Endothelial cell of umbilical vein (primary cell): ENCODE results near the gene FAM187B. TPM values are rescaled to one million over a fixed set of nuclear protein-coding genes. Genes with fewer than 3 reads are reported as not detected.

Source experiments
- Bru-seq: library from RNA; stranded (reverse); fragments of 400-500 nt; gene quantifications from one replicate; lab custom pipeline; 2021; lab: Mats Ljungman, UMichigan
- BruChase-seq, 2 experiments: library from RNA; stranded (reverse); fragments of 400-500 nt; gene quantifications; one replicate each; lab custom pipeline; 2021; lab: Mats Ljungman, UMichigan
- BruUV-seq: library from RNA; stranded (reverse); fragments of 400-500 nt; replicated peaks from 2 replicates; lab custom pipeline; 2021; lab: Mats Ljungman, UMichigan
- CTCF ChIA-PET: fragments of 300-600, 350-600 bp; sonication (Branson Sonifier 250); formaldehyde crosslinking; loops from one replicate; lab custom pipeline; 2021; ENCODE audit warnings: antibody characterized with exemption, inconsistent platforms; lab: Charles Lee
- POLR2A ChIA-PET: fragments of 300-600, 350-600 bp; sonication (Branson Sonifier 250); formaldehyde crosslinking; loops from one replicate; lab custom pipeline; 2021; ENCODE audit warnings: antibody characterized with exemption, inconsistent platforms; lab: Charles Lee
- DNase-seq: peaks from one replicate; pipeline ENCODE4 v3.0.0-alpha.2; 2011; ENCODE audit warnings: low read depth, low spot score
- FAIRE-seq: peaks from 2 replicates; lab custom pipeline; 2011; peaks lifted over from hg19 to GRCh38; lab: Jason Lieb, UNC
- H2AFZ ChIP-seq: 2 replicates; pipeline ENCODE4 v1.6.0; 2012; ENCODE audit warnings: low read depth, low read length, control low read depth, inconsistent platforms
- H3K27ac ChIP-seq: 2 replicates; pipeline ENCODE4 v1.5.1; 2011; ENCODE audit warnings: low read depth, mild to moderate bottlenecking, control low read depth, low read length, moderate library complexity; ENCODE audit not compliant: insufficient read depth
- H3K27me3 ChIP-seq, 2 experiments: 2 replicates each; pipeline versions ENCODE4 v1.6.0 to v1.6.1; 2011; ENCODE audit warnings: low read length in 2 of 2, mixed read lengths in 1 of 2; ENCODE audit not compliant: control insufficient read depth in 2 of 2, insufficient read depth in 2 of 2
- H3K36me3 ChIP-seq, 2 experiments: 2 replicates in 1 of 2; 3 replicates in 1 of 2; pipeline ENCODE4 v1.5.1; 2011; ENCODE audit warnings: low read length in 2 of 2, mild to moderate bottlenecking in 1 of 2, moderate library complexity in 1 of 2; ENCODE audit not compliant: control insufficient read depth in 2 of 2, insufficient read depth in 2 of 2; ENCODE audit errors: extremely low read depth in 1 of 2
- H3K4me1 ChIP-seq: 3 replicates; pipeline ENCODE4 v1.5.1; 2011; ENCODE audit warnings: mild to moderate bottlenecking, low read length; ENCODE audit not compliant: control insufficient read depth, insufficient read depth; ENCODE audit errors: extremely low read depth
- H3K4me2 ChIP-seq: 2 replicates; pipeline ENCODE4 v1.6.1; 2011; ENCODE audit warnings: low read length, control low read depth, mixed read lengths; ENCODE audit not compliant: insufficient read depth
- H3K4me3 ChIP-seq, 3 experiments: fragments of 200-600 bp in 1 of 3; sonication (generic), shearing (Covaris generic) in 1 of 3; replicated peaks in 1 of 3; 2 replicates each; pipeline ENCODE4 v1.5.1; 2011 to 2016; ENCODE audit warnings: control low read depth in 3 of 3, low read length in 3 of 3, mild to moderate bottlenecking in 2 of 3, inconsistent platforms in 1 of 3, low read depth in 1 of 3, moderate library complexity in 1 of 3; ENCODE audit not compliant: insufficient read depth in 1 of 3
- H3K79me2 ChIP-seq: 2 replicates; pipeline ENCODE4 v1.6.0; 2012; ENCODE audit warnings: low read length, inconsistent platforms; ENCODE audit not compliant: control insufficient read depth, insufficient read depth
- H3K9ac ChIP-seq: replicated peaks from 2 replicates; pipeline ENCODE3; 2011; ENCODE audit warnings: low read length, control low read depth; ENCODE audit not compliant: insufficient read depth; ENCODE audit errors: extremely low read depth
- H3K9me1 ChIP-seq: replicated peaks from 3 replicates; pipeline ENCODE4 v1.6.0; 2011; ENCODE audit warnings: mild to moderate bottlenecking, low read length; ENCODE audit not compliant: control insufficient read depth, insufficient read depth; ENCODE audit errors: extremely low read depth
- H3K9me3 ChIP-seq: replicated peaks from 2 replicates; pipeline ENCODE4 v1.5.1; 2012; ENCODE audit warnings: low read length, inconsistent platforms; ENCODE audit not compliant: control insufficient read depth, insufficient read depth
- H4K20me1 ChIP-seq: replicated peaks from 2 replicates; pipeline ENCODE3; 2011; ENCODE audit warnings: mild to moderate bottlenecking, low read length; ENCODE audit not compliant: control insufficient read depth, insufficient read depth; ENCODE audit errors: extremely low read depth
- JUN ChIP-seq: IDR thresholded peaks from 2 replicates; pipeline ENCODE4 v1.6.1; 2011; ENCODE audit warnings: borderline replicate concordance, low read depth; ENCODE audit not compliant: insufficient read length, insufficient read depth
- MAX ChIP-seq: IDR thresholded peaks from 2 replicates; pipeline ENCODE4 v1.6.1; 2011; ENCODE audit not compliant: insufficient read depth, insufficient read length
- MYC ChIP-seq: IDR thresholded peaks from one replicate; pipeline ENCODE4 v1.6.1; 2011; ENCODE audit warnings: mild to moderate bottlenecking, low read depth, low read length
- POLR2AphosphoS5 ChIP-seq: IDR thresholded peaks from 2 replicates; pipeline ENCODE4 v1.6.1; 2012; ENCODE audit warnings: low read depth, mild to moderate bottlenecking, control low read depth, low read length, moderate library complexity; ENCODE audit not compliant: insufficient read depth
- dilution Hi-C: fragments of 300-500 bp; cut with MboI; formaldehyde crosslinking; loops from one replicate; pipeline ENCODE4 v1.15.0; 2019; ENCODE audit warnings: low sequenced_read_pairs; ENCODE audit not compliant: extremely low pct_ligation_motif_present
- intact Hi-C: fragments of 100-400 bp; cut with micrococcal nuclease; formaldehyde crosslinking; loops from one replicate; pipeline ENCODE4 v1.10.0; 2022
- long read RNA-seq: library from polyadenylated mRNA; stranded (forward); transcript quantifications from one replicate; pipeline ENCODE4 v2.0.0, GENCODE V29; 2021
- polyA minus RNA-seq, 3 experiments: library from RNA; depleted of rRNA, polyadenylated mRNA; stranded (reverse); fragments of >200 nt; gene quantifications; 1 replicate in 1 of 3; 2 replicates in 2 of 3; pipeline ENCODE4 v1.2.3, GENCODE V29; 2011
- polyA plus RNA-seq, 4 experiments: library from polyadenylated mRNA; depleted of rRNA in 3 of 4; stranded (reverse) in 3 of 4; unstranded in 1 of 4; fragments of >200 nt; gene quantifications; 2 replicates each; pipeline versions ENCODE4 v1.2.1 to v1.2.3, GENCODE V29; 2011 to 2012; ENCODE audit warnings: missing spikeins in 1 of 4
- total RNA-seq: library from RNA; stranded (reverse); gene quantifications from 2 replicates; pipeline ENCODE4 v1.2.3, GENCODE V29; 2021

Gene FAM187B
- total RNA-seq (not detected in 2 replicates), polyA plus RNA-seq (not detected in 2 replicates), polyA minus RNA-seq (not detected in 2 replicates), Bru-seq, nascent RNA (not detected), BruChase-seq, experiment 1, labeled RNA remaining after a 6-hour chase (percentile 13 among the genes with signal in this experiment), BruChase-seq, experiment 2, labeled RNA remaining after a 2-hour chase (not detected)
- not detected in 2 replicates for polyA plus RNA-seq (2011; cell fraction: cytosol; rRNA removed)
- not detected in 2 replicates for polyA plus RNA-seq (2011; cell fraction: nucleus; rRNA removed)
- polyA plus RNA-seq (2012), result not detected in 2 replicates
- polyA minus RNA-seq (2011; cell fraction: cytosol; rRNA and poly(A)+ RNA removed), result not detected
- not detected in 2 replicates for polyA minus RNA-seq (2011; cell fraction: nucleus; rRNA and poly(A)+ RNA removed)
- long read RNA-seq, result 0 reads

GRCh38 chr19:35228177-35228930 lies at the start of gene FAM187B:
Gene FAM187B (minus strand): TSS chr19:35228739. CDS start chr19:35228680, 59 bp downstream.
- intact Hi-C loops (no loop called here), dilution Hi-C loops (no loop called here)
- Histone ChIP-seq H3K27ac (no peak within 1 kb of the TSS), H3K9me1 (no peaks in the 10 kb centered on the region), H3K9me3 (no peaks in the 10 kb centered on the region), H3K27me3 (peaks cover 0 to 2% of the 10 kb centered on the region in 2 experiments), H4K20me1 (no peaks in the 10 kb centered on the region), H2AFZ (no peak within 1 kb of the TSS), H3K4me3 (no peak within 1 kb of the TSS), H3K9ac (no peak within 1 kb of the TSS), H3K4me1 (no peaks in the 10 kb centered on the region), H3K79me2 (no peaks in the 10 kb centered on the region), H3K4me2 (no peak within 1 kb of the TSS), H3K36me3 (no peaks in the 10 kb centered on the region)
- POLR2A ChIA-PET, result no interaction called here
- DNase-seq (no peak), FAIRE-seq (no peak)
- BruUV-seq, result no TSS peak
- TF ChIP-seq POLR2AphosphoS5 (no peak), JUN (no peak), MYC (no peak), MAX (no peak)
- CTCF ChIA-PET, result no interaction called here
